Osteoblast (primary cell): Measurements from ENCODE around the gene NDUFB4. TPM values are rescaled to one million over a fixed set of nuclear protein-coding genes. Genes with fewer than 3 reads are reported as not detected.

ENCODE experiments used
- DNase-seq: peaks from one replicate; pipeline ENCODE4 v3.0.0; 2011; ENCODE audit warnings: low spot score, mixed read lengths; ENCODE audit not compliant: insufficient read length; ENCODE audit errors: missing footprints
- H2AFZ ChIP-seq: 2 replicates; pipeline ENCODE4 v1.6.0; 2011; ENCODE audit warnings: mild to moderate bottlenecking, low read length
- H3K27ac ChIP-seq: 2 replicates; pipeline ENCODE4 v1.5.1; 2011; ENCODE audit warnings: mild to moderate bottlenecking, low read depth, low read length, moderate library complexity
- H3K27me3 ChIP-seq: 2 replicates; pipeline ENCODE4 v1.6.0; 2012; ENCODE audit warnings: mild to moderate bottlenecking, control low read depth, inconsistent platforms, low read length, moderate library complexity; ENCODE audit not compliant: insufficient read depth
- H3K36me3 ChIP-seq: 2 replicates; pipeline ENCODE4 v1.5.1; 2011; ENCODE audit warnings: mild to moderate bottlenecking, low read length, control low read depth, moderate library complexity; ENCODE audit not compliant: insufficient read depth
- H3K4me1 ChIP-seq: 2 replicates; pipeline ENCODE4 v1.5.1; 2011; ENCODE audit warnings: mild to moderate bottlenecking, low read length, control low read depth, moderate library complexity; ENCODE audit not compliant: insufficient read depth
- H3K4me2 ChIP-seq: 2 replicates; pipeline ENCODE4 v1.6.0; 2011; ENCODE audit warnings: mild to moderate bottlenecking, low read length; ENCODE audit not compliant: insufficient read depth
- H3K4me3 ChIP-seq: fragments of 200-600 bp; sonication (generic); 3 replicates; pipeline ENCODE4 v1.5.1; 2012; ENCODE audit warnings: mild to moderate bottlenecking, low read length, inconsistent platforms; ENCODE audit not compliant: insufficient read depth
- H3K79me2 ChIP-seq: 2 replicates; pipeline ENCODE4 v1.6.0; 2012; ENCODE audit warnings: mild to moderate bottlenecking, low read length, control low read depth, inconsistent platforms; ENCODE audit not compliant: insufficient read depth
- H3K9me3 ChIP-seq: 2 replicates; pipeline ENCODE4 v1.5.1; 2011; ENCODE audit warnings: low read depth, low read length, control low read depth
- H4K20me1 ChIP-seq: 2 replicates; pipeline ENCODE4 v1.6.0; 2012; ENCODE audit warnings: mild to moderate bottlenecking, low read length, control low read depth; ENCODE audit not compliant: insufficient read depth
- CTCF ChIP-seq: IDR thresholded peaks from 2 replicates; pipeline ENCODE4 v1.5.1; 2011; ENCODE audit warnings: mild to moderate bottlenecking, low read depth, low read length, moderate library complexity; ENCODE audit errors: extremely low read depth
- total RNA-seq: library from RNA; depleted of rRNA; stranded (reverse); fragments of >200 nt; gene quantifications from 2 replicates; pipeline ENCODE4 v1.2.3, GENCODE V29; 2012

NDUFB4 gene
- total RNA-seq, 1 donor, result 38.4 TPM

- Histone ChIP-seq H3K4me3 (no peak overlapping the region), H3K4me2 (no peak overlapping the region), H3K9me3 (no peaks in the 10 kb centered on the region), H2AFZ (peak overlapping the region; percentile 25), H4K20me1 (no peaks in the 10 kb centered on the region), H3K4me1 (peaks cover 16% of the 10 kb centered on the region), H3K27ac (no peak overlapping the region), H3K36me3 (no peaks in the 10 kb centered on the region), H3K79me2 (no peaks in the 10 kb centered on the region), H3K27me3 (no peaks in the 10 kb centered on the region)
- no peak for DNase-seq
- no peak for TF ChIP-seq CTCF
Observed at GRCh38 chr3:120646771-120647432, 50.8 kb downstream of the NDUFB4 start.

- no peak overlapping the region for H2AFZ ChIP-seq
- no peaks in the 10 kb centered on the region for H3K9me3 ChIP-seq
- no peak for DNase-seq
- no peak overlapping the region for H3K27ac ChIP-seq
- H3K27me3 ChIP-seq, result no peaks in the 10 kb centered on the region
- no peaks in the 10 kb centered on the region for H4K20me1 ChIP-seq
- no peak overlapping the region for H3K4me2 ChIP-seq
- peaks cover 6% of the 10 kb centered on the region for H3K4me1 ChIP-seq
- TF ChIP-seq CTCF, result no peak
- no peaks in the 10 kb centered on the region for H3K79me2 ChIP-seq
- H3K36me3 ChIP-seq, result no peaks in the 10 kb centered on the region
- H3K4me3 ChIP-seq, result no peak overlapping the region
Observed at GRCh38 chr3:120648290-120648689, 52.2 kb downstream of the NDUFB4 start.

GRCh38 chr3:120649830-120650233 lies 53.7 kb downstream of the NDUFB4 start:
- H2AFZ ChIP-seq, result no peak overlapping the region
- H3K27me3 ChIP-seq, result no peaks in the 10 kb centered on the region
- DNase-seq, result no peak
- no peaks in the 10 kb centered on the region for H3K36me3 ChIP-seq
- no peaks in the 10 kb centered on the region for H3K79me2 ChIP-seq
- no peaks in the 10 kb centered on the region for H3K9me3 ChIP-seq
- no peak overlapping the region for H3K27ac ChIP-seq
- H3K4me3 ChIP-seq, result no peak overlapping the region
- no peak for TF ChIP-seq CTCF
- H3K4me1 ChIP-seq, result peaks cover 6% of the 10 kb centered on the region
- no peak overlapping the region for H3K4me2 ChIP-seq
- H4K20me1 ChIP-seq, result no peaks in the 10 kb centered on the region

- no peaks in the 10 kb centered on the region for H3K79me2 ChIP-seq
- H3K4me1 ChIP-seq, result peaks cover 2% of the 10 kb centered on the region
- H3K9me3 ChIP-seq, result no peaks in the 10 kb centered on the region
- no peak for TF ChIP-seq CTCF
- no peaks in the 10 kb centered on the region for H4K20me1 ChIP-seq
- H3K4me3 ChIP-seq, result no peak overlapping the region
- no peak overlapping the region for H2AFZ ChIP-seq
- peak; percentile 6 for DNase-seq
- H3K27me3 ChIP-seq, result no peaks in the 10 kb centered on the region
- no peaks in the 10 kb centered on the region for H3K36me3 ChIP-seq
- H3K27ac ChIP-seq, result no peak overlapping the region
- H3K4me2 ChIP-seq, result no peak overlapping the region
Observed at GRCh38 chr3:120650311-120650710, 54.2 kb downstream of the NDUFB4 start.

Other genes starting within 250 kb of the NDUFB4 start
- gene LRRC58, start 247.0 kb upstream of the NDUFB4 start, total RNA-seq, result 49.8 and 49.9 TPM in 2 replicates
- 1,825 and 2,074 TPM in 2 replicates for gene FSTL1, start 145.3 kb upstream of the NDUFB4 start, total RNA-seq
- gene HGD, start 85.9 kb downstream of the NDUFB4 start, total RNA-seq, result under 0.01 TPM in 2 replicates
- gene RABL3, start 146.2 kb downstream of the NDUFB4 start, total RNA-seq, result 13.3 and 15.2 TPM in 2 replicates
- gene GTF2E1, start 146.4 kb downstream of the NDUFB4 start, total RNA-seq, result 13.0 and 14.4 TPM in 2 replicates